Measurements from ENCODE around the gene ADD1.
"Not testable (repeated sequence)": the region's sequence is repeated elsewhere in the genome, so short reads cannot be mapped to it uniquely, and the experiment has no call there.

ADD1 gene

GRCh38 chr4:2918714-2919113 lies 75.1 kb downstream of the ADD1 start:
- not testable (repeated sequence) for DNase-seq (ENCODE audit: low read depth, low spot score)

GRCh38 chr4:2922453-2923101 lies 78.9 kb downstream of the ADD1 start:
- peak; percentile 80 for DNase-seq (ENCODE audit: low read depth, low spot score)

GRCh38 chr4:2923141-2923551 lies 79.5 kb downstream of the ADD1 start:
- DNase-seq (ENCODE audit: low read depth, low spot score) = peak; percentile 64

GRCh38 chr4:2923668-2924173 lies 80.1 kb downstream of the ADD1 start:
- DNase-seq (ENCODE audit: low read depth, low spot score) = no peak

GRCh38 chr4:2924286-2924685 lies 80.6 kb downstream of the ADD1 start:
- no peak for DNase-seq (ENCODE audit: low read depth, low spot score)

- DNase-seq (ENCODE audit: low read depth, low spot score) = no peak
Observed at GRCh38 chr4:2924765-2925301, 81.2 kb downstream of the ADD1 start.

DNA sequence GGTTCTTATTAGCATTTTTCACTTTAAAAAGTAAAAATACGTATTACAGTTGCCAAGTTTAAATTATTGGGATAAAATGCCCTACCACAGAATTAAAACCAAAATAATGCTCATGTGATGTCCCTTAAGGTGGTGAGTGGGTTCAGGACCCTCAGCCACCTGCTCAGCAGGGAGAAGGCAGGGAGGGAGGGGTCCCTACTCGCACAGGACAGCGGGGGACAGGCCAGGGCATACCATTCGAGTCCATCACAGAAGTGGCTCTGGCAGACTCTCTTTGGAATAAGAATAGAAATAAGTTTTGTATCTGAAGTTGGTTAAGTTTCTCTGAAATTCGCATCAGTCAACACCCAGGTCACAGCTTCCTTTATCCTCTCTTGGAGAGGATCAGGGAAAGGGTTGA lies 81.9 kb downstream of the ADD1 start:
- DNase-seq (ENCODE audit: low read depth, low spot score) = no peak

DNA sequence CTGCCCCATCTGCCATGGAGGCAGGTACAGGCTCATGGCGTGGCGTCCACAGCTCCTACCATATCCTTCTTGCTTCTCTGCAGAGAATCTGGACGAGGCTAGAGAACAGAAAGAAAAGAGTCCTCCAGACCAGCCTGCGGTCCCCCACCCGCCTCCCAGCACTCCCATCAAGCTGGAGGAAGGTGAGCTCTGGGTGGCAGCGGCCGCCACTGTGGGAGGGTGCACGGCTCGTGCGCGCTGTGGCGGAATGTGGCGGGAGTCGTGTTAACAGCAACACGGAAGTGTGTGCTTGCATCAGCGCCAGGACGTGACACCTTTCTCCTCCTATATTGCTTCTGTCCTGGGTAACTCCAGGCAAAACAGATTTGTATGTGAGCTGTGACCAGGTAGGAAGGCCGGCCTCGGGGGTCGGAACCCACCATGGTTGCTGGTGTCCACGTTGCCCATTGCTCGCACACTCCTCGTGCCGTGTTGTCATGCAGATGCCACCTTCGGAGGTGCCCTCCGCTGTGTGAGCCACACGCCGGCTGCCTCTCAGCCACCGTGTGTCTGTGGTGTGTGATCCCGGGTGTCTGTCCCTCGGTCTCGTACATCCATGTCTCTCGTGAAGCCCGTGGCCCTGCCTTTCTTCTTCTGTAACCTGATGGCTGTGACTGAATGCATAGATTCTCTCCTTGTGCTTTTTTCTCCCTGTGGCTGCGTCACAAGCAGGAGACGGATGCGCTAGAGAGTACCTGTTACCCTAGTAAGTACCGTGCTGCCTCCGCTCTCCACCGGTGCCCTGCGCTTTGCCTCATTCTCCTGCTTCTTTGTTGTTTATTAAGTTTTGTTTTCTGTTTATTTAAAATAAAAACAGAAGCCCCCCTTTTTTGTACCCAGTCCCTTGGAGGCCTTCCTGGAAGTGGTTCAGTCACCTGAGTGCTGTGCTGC lies 82.6 kb downstream of the ADD1 start:
- DNase-seq (ENCODE audit: low read depth, low spot score) = no peak

- no peak for DNase-seq (ENCODE audit: low read depth, low spot score)
Observed at GRCh38 chr4:2927016-2927695, 83.5 kb downstream of the ADD1 start.

DNA sequence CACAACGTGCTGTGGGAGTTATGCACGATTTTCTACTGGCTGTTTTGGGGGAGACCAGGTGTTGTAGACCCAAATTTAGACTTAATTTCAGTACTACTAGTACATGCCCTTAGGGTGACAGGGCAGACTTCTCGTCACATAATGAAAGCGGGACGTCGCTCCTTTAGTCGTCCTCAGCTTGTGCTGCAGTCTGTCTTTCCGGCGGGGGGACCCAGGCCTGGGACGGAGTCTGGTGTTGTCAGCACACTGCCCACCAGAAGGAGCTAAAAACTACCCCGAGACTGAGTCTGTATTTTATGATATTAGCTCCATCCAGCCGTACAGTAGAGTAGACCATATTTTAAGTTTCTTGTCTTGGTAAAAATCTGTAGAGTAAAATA lies 84.0 kb downstream of the ADD1 start:
- DNase-seq (ENCODE audit: low read depth, low spot score) = no peak

- no peak for DNase-seq (ENCODE audit: low read depth, low spot score)
Observed at GRCh38 chr4:2928242-2929176, 84.9 kb downstream of the ADD1 start.

DNA sequence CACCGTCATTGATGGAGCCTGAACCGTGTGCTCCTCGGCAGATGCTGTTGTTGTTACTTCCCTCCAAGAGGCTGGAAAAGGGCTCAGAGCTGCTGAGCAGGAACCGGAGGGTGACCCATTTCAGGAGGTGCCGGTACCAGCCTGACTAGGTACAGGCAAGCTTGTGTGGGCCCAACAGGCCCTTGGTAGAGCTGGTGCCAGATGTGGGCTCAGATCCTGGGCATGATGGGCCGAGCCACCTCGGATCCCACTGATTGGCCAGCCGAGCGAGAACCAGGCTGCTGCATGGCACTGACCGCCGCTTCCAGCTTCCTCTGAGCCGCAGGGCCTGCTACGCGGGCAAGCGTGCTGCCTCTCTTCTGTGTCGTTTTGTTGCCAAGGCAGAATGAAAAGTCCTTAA lies 85.8 kb downstream of the ADD1 start:
- no peak for DNase-seq (ENCODE audit: low read depth, low spot score)

GRCh38 chr4:2930135-2930757 lies 86.6 kb downstream of the ADD1 start:
- DNase-seq (ENCODE audit: low read depth, low spot score) = no peak

- DNase-seq (ENCODE audit: low read depth, low spot score) = no peak
Observed at GRCh38 chr4:2930758-2931511, 87.3 kb downstream of the ADD1 start.

- DNase-seq (ENCODE audit: low read depth, low spot score) = no peak
Observed at GRCh38 chr4:2931512-2932301, 88.1 kb downstream of the ADD1 start.

DNA sequence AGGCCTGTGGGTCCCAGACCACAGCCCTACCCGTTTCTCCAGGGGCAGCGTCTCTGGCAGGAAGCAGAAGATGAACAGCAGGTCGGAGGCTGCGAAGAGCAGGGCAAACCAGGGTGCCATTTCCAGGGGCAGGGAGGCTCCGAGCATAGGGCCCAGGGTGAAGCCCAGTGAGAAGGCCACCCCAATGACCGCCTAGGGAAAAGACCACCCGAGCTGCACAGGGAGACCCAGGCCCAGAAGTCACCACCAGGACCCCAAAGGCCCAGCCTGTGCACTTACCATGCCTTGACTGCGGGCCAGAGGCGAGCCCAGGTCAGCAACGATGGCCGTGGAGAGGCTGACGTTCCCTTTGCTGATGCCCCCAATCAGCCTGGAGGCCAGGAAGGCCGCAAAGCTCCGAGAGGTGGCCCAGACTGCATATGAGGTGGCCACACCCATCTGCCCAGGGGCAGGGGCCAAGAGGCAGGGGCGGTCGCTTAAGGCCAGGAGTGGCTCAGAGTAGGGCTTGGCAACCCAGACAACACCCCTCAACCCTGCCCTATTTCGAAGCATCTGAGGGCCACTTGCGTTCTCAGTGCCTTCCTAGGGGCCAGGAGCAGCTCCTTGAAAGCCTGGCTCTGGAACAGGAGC lies 88.8 kb downstream of the ADD1 start:
- DNase-seq (ENCODE audit: low read depth, low spot score) = no peak

DNA sequence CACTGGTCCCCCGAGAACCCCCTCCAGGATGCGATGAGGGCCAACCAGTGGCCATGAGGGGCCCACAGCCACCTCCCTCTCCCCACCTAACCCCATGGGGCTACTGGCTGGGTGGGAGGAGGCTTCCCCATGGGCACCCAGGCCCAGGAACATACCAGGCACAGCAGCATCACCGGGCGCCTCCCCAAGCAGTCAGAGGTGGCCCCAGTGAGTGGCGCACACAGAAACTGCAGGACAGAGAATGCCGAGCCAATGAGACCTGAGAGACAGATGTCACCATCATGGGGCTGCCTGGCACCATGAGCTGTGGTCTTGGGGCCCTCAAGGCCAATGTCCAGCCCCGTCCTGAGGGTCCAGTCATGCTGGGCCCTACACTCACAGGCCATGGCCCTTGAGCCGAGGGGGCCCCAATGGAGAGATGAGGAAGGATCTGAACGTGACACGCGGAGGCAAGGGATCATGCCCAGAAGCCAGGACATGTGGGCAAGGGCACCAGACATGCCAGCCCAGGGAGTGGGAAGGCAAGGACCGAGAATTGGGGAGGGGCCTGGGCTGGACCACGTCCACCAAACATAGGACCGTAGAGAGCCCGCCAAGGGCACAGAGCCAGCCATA lies 89.4 kb downstream of the ADD1 start:
- no peak for DNase-seq (ENCODE audit: low read depth, low spot score)

- peak; percentile 51 for DNase-seq (ENCODE audit: low read depth, low spot score)
Observed at GRCh38 chr4:2933566-2934076, 90.0 kb downstream of the ADD1 start.
